Activated CD4-positive, alpha-beta T cell treated with anti-CD3 and anti-CD28 coated beads, Interleukin-2, amount 10 ng/mL, durations not matched to agents 7 days and 5 days (primary cell): ENCODE results near the gene ZNF23. TPM values are rescaled to one million over a fixed set of nuclear protein-coding genes. Genes with fewer than 3 reads are reported as not detected.

Experiments
- CTCF ChIA-PET: fragments of 350-600 bp; sonication (Branson Sonifier 250); formaldehyde crosslinking; loops from one replicate; lab custom pipeline; 2021; ENCODE audit warnings: antibody characterized with exemption; lab: Charles Lee
- POLR2A ChIA-PET: fragments of 350-600 bp; sonication (Branson Sonifier 250); formaldehyde crosslinking; loops from one replicate; lab custom pipeline; 2021; ENCODE audit warnings: antibody characterized with exemption; lab: Charles Lee
- DNase-seq: peaks from one replicate; pipeline ENCODE4 v3.0.0-alpha.2; 2020
- H3K27ac Mint-ChIP-seq: one replicate; pipeline ENCODE4 v1.8.0; 2021; ENCODE audit warnings: mild to moderate bottlenecking, moderate library complexity, mixed read lengths
- H3K27me3 Mint-ChIP-seq: one replicate; pipeline ENCODE4 v1.8.0; 2021; ENCODE audit warnings: mixed read lengths
- H3K36me3 Mint-ChIP-seq: one replicate; pipeline ENCODE4 v1.8.0; 2021; ENCODE audit warnings: low read depth, mixed read lengths
- H3K4me1 Mint-ChIP-seq: one replicate; pipeline ENCODE4 v1.8.0; 2021; ENCODE audit warnings: mixed read lengths
- H3K4me3 Mint-ChIP-seq: one replicate; pipeline ENCODE4 v1.8.0; 2021; ENCODE audit warnings: mild to moderate bottlenecking, moderate library complexity, mixed read lengths
- H3K9me3 Mint-ChIP-seq: one replicate; pipeline ENCODE4 v1.8.0; 2021; ENCODE audit warnings: mixed read lengths
- total RNA-seq, 2 experiments: library from RNA; stranded (reverse); gene quantifications; one replicate each; pipeline ENCODE4 v1.2.3, GENCODE V29; 2021

ZNF23 gene
- total RNA-seq, 2 experiments from 2014 or later: 7.0 to 7.1 TPM

DNA sequence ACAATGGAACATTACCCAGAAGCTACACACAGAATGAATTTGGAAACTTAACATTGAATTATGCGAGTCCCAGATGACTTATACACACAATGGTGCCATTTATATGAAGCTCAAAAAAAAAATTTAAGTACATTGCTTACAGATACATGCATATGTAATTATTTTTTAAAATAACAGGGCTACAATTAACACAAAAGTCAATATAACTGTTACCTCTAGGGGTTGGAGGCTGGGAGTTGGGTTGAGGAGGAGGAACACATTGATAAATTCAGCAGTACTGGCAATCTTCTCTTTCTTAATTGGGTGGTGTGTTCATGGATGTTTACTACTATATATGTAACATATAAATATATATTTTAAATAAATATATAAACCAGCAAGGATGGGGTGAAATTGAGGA is 1.1 kb downstream of the ZNF23 start:
- H3K27me3 Mint-ChIP-seq: no peaks in the 10 kb centered on the region
- no peaks in the 10 kb centered on the region for H3K9me3 Mint-ChIP-seq
- ChIA-PET POLR2A (no interaction called here), CTCF (no interaction called here)
- no peak for DNase-seq
- peak overlapping the region; percentile 83 for H3K4me3 Mint-ChIP-seq
- peaks cover 25% of the 10 kb centered on the region for H3K4me1 Mint-ChIP-seq
- H3K36me3 Mint-ChIP-seq: peaks cover 6% of the 10 kb centered on the region
- H3K27ac Mint-ChIP-seq: no peak overlapping the region

DNA sequence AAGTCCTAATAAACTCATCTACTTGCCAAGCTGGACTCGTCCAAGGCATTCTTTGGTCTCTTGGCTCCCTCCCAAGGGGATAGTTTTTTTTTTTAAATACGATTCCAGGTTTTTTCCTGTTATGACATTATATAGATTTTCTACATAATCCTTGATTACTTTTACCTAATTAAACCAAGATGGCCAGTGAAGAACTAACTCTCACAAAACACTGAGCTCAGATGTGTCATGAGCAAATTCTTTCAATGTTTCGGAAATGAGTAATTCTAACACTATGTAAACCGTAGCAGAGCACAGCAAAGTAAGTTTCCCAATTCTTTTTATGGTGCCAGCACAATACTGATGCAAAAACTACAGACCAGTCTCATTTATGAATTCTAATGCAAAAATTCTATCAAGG is 1.8 kb downstream of the ZNF23 start:
- POLR2A ChIA-PET: no interaction called here
- CTCF ChIA-PET: interaction anchor here (0.7 kb wide), 1 partner anchor 36 kb away, joined by 3 read pairs; no protein-coding TSS in a partner anchor
- Mint-ChIP-seq H3K4me1 (peaks cover 25% of the 10 kb centered on the region), H3K4me3 (no peak overlapping the region), H3K27me3 (no peaks in the 10 kb centered on the region), H3K9me3 (no peaks in the 10 kb centered on the region), H3K36me3 (peaks cover 9% of the 10 kb centered on the region), H3K27ac (no peak overlapping the region)
- DNase-seq: no peak

DNA sequence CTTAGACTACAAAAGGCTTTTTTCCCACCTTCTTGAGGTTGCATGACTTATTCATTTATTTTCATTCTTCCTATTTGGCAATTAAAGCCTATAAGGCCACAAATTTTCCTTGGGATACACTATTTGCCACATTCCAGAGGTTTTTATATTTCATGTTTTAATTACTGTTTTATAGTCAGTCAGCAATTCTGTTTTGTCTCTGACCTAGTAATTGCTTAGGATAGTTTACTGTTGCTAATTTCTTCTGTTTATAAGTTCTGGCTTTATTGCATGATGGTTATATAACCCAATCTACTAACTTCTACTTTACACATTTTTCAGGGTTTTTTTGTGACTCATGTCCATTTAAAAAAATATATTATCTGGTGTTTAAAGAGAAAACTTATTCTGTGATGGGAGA is 2.5 kb downstream of the ZNF23 start:
- no peak overlapping the region for H3K27ac Mint-ChIP-seq
- peaks cover 16% of the 10 kb centered on the region for H3K36me3 Mint-ChIP-seq
- POLR2A ChIA-PET: no interaction called here
- CTCF ChIA-PET: interaction anchor here (0.7 kb wide), 1 partner anchor 37 kb away, joined by 3 read pairs; no protein-coding TSS in a partner anchor
- peaks cover 25% of the 10 kb centered on the region for H3K4me1 Mint-ChIP-seq
- no peak for DNase-seq
- peaks cover under 1% of the 10 kb centered on the region for H3K9me3 Mint-ChIP-seq
- no peaks in the 10 kb centered on the region for H3K27me3 Mint-ChIP-seq
- H3K4me3 Mint-ChIP-seq: no peak overlapping the region

DNA sequence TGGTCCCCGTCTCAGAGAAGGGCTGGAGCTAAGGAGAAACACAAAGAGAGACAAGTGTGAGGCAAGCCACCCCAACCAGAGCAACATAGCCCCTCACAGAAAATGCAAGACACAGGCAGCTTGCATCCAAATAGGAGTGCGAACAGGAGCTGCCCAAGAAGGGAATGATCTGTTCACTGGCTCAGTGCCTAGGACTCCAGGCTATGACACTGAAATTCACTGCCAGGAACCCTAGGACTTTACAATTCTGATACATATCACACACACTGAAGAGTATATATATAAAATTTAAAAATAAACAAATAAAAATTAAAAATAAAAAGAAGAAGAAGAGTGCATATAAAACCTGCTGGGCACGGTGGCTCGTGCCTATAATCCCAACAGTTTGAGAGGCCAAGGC is 5.2 kb downstream of the ZNF23 start:
- ChIA-PET CTCF (interaction anchor here (0.5 to 1.6 kb wide), 3 partner anchors 11 to 108 kb away, joined by 3 to 4 read pairs (median 3); partner anchors contain the start of gene ZNF19), POLR2A (no interaction called here)
- DNase-seq: no peak
- Mint-ChIP-seq H3K27ac (no peak overlapping the region), H3K4me1 (peaks cover 14% of the 10 kb centered on the region), H3K36me3 (peaks cover 43% of the 10 kb centered on the region), H3K9me3 (peaks cover 14% of the 10 kb centered on the region), H3K27me3 (no peaks in the 10 kb centered on the region), H3K4me3 (no peak overlapping the region)

DNA sequence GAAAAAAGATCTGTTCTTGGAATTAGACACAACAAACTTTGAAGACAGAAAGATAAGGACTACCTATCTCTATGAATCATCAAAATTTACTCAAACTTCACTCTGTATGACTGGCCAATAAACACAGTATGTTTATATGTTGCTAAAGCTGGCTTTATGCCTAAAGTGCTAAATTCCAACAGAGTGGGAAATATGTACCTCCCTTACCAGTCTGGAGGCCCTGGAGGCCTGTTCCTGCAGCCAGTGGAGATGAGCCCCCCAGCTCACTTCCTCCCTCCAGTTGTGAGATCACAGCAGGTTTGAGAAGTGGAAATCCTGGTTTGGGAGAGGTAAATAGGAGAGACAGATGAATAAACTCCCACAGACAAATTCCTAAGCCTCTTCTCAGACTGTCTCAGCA is 9.0 kb downstream of the ZNF23 start:
- Mint-ChIP-seq H3K27ac (no peak overlapping the region), H3K4me1 (no peaks in the 10 kb centered on the region), H3K4me3 (no peak overlapping the region), H3K27me3 (no peaks in the 10 kb centered on the region), H3K9me3 (peaks cover 41% of the 10 kb centered on the region), H3K36me3 (peaks cover 79% of the 10 kb centered on the region)
- ChIA-PET POLR2A (no interaction called here), CTCF (no interaction called here)
- no peak for DNase-seq

DNA sequence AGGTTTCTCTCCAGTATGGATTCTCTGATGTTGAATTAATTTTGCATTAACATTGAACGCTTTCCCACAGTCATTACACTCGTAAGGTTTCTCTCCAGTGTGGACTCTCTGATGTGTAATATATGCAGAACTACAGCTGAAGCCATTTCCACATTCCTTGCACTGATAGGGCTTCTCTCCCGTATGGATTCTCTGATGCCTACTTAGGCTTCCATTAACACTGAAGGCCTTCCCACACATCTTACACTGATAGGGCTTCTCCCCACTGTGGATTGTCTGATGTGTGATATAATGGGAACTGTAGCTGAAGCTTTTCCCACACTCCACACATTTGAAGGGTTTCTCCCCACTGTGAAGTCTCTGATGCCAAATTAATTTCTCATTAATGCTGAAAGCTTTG is 13.0 kb downstream of the ZNF23 start:
- Mint-ChIP-seq H3K27me3 (no peaks in the 10 kb centered on the region), H3K9me3 (peaks cover 58% of the 10 kb centered on the region), H3K36me3 (peaks cover 63% of the 10 kb centered on the region), H3K4me3 (no peak overlapping the region), H3K4me1 (no peaks in the 10 kb centered on the region), H3K27ac (no peak overlapping the region)
- ChIA-PET POLR2A (no interaction called here), CTCF (interaction anchor here (0.6 kb wide), 1 partner anchor 11 kb away, joined by 3 read pairs; no protein-coding TSS in a partner anchor)
- no peak for DNase-seq

DNA sequence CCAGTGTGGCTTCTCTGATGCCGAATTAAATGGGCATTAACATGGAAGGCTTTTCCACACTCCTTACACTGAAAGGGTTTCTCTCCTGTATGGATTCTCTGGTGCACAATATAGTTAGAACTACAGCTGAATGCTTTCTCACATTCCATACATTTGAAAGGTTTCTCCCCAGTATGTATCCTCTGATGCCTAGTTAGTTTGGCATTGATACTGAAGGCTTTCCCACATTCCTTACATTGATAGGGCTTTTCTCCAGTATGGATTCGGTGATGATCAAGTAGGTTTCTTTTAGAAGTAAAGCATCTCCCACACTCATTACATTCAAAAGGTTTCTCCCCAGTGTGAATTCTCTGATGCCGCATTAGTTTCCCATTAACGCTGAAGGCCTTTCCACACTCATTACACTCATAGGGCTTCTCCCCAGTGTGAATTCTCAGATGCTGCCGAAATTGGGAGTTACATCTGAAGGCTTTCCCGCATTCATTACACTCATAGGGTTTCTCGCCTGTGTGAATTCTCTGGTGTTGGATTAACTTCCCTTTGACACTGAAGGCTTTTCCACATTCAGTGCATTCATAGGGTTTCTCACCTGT is 13.7 kb downstream of the ZNF23 start:
- ChIA-PET CTCF (interaction anchor here (0.6 kb wide), 1 partner anchor 10 kb away, joined by 3 read pairs; no protein-coding TSS in a partner anchor), POLR2A (no interaction called here)
- Mint-ChIP-seq H3K36me3 (peaks cover 56% of the 10 kb centered on the region), H3K9me3 (peaks cover 64% of the 10 kb centered on the region), H3K27ac (no peak overlapping the region), H3K27me3 (no peaks in the 10 kb centered on the region), H3K4me3 (no peak overlapping the region), H3K4me1 (no peaks in the 10 kb centered on the region)
- no peak for DNase-seq

DNA sequence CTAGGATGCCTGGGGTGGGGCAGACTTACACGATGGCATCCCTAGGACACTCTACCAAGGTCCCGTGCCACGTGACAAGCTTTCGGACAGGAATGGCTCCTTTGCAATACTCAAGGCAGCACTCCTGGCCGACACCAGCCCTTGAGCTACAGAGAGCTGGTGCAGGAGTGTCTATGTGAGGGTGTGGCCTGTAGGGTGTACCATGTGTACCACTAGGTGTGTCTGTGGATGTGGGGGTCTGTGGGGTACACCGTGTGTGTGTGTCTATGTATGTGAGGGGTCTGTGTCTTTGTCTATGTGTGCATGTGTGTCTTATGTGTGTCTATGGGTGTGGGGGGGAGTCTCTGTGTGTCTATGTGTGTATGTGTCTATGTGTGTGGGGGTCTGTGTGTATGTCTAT is 18.3 kb downstream of the ZNF23 start:
- Mint-ChIP-seq H3K4me3 (no peak overlapping the region), H3K27me3 (no peaks in the 10 kb centered on the region), H3K27ac (no peak overlapping the region), H3K4me1 (no peaks in the 10 kb centered on the region), H3K36me3 (peaks cover 10% of the 10 kb centered on the region), H3K9me3 (peaks cover 34% of the 10 kb centered on the region)
- no peak for DNase-seq
- POLR2A ChIA-PET: no interaction called here
- CTCF ChIA-PET: interaction anchor here (0.6 kb wide), 1 partner anchor 15 kb away, joined by 3 read pairs; no protein-coding TSS in a partner anchor

DNA sequence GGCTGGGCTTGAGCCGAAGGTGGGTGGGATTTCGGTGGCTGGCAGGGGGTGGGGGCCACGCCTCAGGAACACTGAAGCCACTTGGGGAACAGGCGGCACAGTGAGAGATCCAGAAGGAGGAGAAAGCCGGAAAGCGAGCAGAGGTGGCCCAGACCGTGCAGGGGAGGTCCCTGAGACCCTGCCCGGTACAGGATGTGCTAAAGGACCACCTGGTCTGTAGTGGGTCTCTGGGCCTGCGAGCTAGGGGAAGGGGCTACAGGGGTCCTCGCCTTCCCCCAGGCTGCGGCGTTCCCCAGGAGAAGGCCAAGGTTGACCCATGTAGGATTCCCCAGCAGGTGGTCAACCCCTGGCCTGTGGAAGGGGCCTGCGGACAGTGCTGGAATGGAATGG is 20.0 kb downstream of the ZNF23 start, which contains the start of gene TLE7:
Gene TLE7 (minus strand): TSS at position 4 of the 390 bp plus-strand sequence. CDS start 8,730 bp downstream, outside the sequence.
- ChIA-PET POLR2A (interaction anchor here (0.5 kb wide), 1 partner anchor 9 kb away, joined by 3 read pairs; no protein-coding TSS in a partner anchor), CTCF (no interaction called here)
- no peak for DNase-seq
- H3K4me1 Mint-ChIP-seq: no peaks in the 10 kb centered on the region
- H3K27me3 Mint-ChIP-seq: peaks cover 2% of the 10 kb centered on the region
- peaks cover 21% of the 10 kb centered on the region for H3K9me3 Mint-ChIP-seq
- no peak within 1 kb of the TSS for H3K4me3 Mint-ChIP-seq
- no peak within 1 kb of the TSS for H3K27ac Mint-ChIP-seq
- no peaks in the 10 kb centered on the region for H3K36me3 Mint-ChIP-seq

DNA sequence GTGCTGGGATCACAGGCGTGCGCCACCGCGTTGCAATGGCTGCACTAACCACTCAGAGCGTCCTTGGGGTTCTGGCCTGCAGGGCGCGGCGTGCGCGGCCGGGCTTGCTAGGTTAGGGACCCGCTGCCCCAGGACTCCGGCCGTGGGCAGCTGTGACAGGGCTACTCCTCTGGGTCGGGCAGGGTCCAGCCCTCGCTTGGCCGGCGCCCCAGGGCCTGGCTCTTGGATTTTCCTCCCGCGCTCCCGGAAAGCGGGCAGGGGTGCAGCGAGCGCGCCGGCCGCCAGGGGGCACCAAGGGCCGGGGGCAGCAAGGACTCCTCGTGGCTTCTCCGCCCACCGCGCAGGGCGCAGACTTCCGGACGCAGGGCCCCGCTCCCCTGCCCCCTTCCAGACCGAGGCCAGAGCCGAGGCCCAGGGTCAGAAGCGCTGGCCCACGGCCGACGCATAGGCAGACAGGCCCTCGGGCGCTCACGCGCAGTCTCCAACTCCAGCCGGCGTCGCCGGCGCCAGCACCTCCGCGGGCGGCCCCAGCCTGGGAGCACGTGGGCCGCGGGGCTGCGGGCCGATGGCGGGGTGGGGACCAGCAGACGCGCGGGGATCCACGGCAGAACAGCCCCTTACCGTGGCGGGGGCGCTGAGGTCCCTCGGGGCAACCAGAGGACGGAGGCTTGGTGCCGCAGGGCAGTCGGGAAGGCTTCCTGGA is 20.5 kb downstream of the ZNF23 start:
- peak; percentile 18 for DNase-seq
- H3K9me3 Mint-ChIP-seq: peaks cover 21% of the 10 kb centered on the region
- no peaks in the 10 kb centered on the region for H3K36me3 Mint-ChIP-seq
- H3K4me1 Mint-ChIP-seq: no peaks in the 10 kb centered on the region
- CTCF ChIA-PET: no interaction called here
- H3K4me3 Mint-ChIP-seq: no peak overlapping the region
- no peak overlapping the region for H3K27ac Mint-ChIP-seq
- peaks cover 2% of the 10 kb centered on the region for H3K27me3 Mint-ChIP-seq
- POLR2A ChIA-PET: interaction anchor here (0.5 kb wide), 1 partner anchor 9 kb away, joined by 3 read pairs; no protein-coding TSS in a partner anchor

DNA sequence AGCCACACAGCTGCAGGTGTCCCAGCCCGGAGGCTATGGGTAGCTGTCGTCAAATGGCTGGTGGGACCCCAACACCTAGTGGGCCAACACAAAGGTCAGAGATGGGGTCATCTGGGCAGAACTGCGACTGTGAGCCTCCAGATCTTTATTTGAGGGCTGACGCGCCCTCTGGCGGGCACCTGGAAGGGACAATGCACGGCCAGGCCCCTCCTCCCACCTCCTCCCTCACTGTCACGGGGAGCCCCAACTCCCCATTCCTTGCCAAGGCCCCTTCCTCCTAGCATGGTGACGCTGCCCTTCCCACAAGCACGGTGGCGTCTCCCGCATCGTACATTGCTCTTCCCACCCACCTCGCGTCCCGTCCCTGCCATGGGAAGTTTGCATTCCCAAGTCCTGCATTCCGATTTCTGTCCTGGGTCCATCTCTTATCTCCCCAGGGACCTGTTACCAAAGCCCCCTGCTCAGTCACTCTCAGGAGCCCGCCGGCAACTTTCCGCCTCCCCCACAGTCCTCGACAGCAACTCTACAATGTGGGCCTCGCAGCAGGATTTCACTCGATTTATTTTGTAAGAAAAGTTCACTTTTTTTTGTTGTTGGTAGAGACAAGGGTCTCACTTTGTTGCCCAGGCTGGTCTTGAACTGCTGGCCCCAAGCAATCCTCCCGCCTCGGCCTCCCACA is 21.2 kb downstream of the ZNF23 start:
- no peak for DNase-seq
- H3K4me1 Mint-ChIP-seq: no peaks in the 10 kb centered on the region
- POLR2A ChIA-PET: no interaction called here
- H3K27me3 Mint-ChIP-seq: peaks cover 2% of the 10 kb centered on the region
- CTCF ChIA-PET: interaction anchor here (0.5 kb wide), 1 partner anchor 11 kb away, joined by 4 read pairs; no protein-coding TSS in a partner anchor
- peaks cover 17% of the 10 kb centered on the region for H3K9me3 Mint-ChIP-seq
- H3K4me3 Mint-ChIP-seq: no peak overlapping the region
- no peaks in the 10 kb centered on the region for H3K36me3 Mint-ChIP-seq
- H3K27ac Mint-ChIP-seq: no peak overlapping the region

DNA sequence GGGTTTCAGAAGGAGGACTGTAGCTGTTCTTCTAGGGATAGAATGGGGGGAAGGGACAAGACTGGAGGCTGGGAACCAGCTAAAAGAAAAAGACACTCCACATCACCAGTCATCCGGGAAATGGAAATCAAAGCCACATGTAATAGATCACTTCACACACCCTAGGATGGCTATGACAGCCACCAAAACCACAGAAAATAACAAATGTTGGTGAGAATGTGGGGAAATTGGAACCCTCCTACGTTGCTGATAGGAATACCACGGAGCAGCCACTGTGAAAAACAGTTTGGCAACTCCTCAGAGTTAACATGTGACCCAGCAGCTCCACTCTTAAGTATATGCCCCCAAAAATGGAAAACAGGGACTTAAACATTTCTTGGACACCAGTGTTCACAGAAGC is 22.5 kb downstream of the ZNF23 start:
- H3K36me3 Mint-ChIP-seq: no peaks in the 10 kb centered on the region
- no peaks in the 10 kb centered on the region for H3K4me1 Mint-ChIP-seq
- H3K27ac Mint-ChIP-seq: no peak overlapping the region
- ChIA-PET CTCF (no interaction called here), POLR2A (no interaction called here)
- no peak overlapping the region for H3K4me3 Mint-ChIP-seq
- peaks cover 2% of the 10 kb centered on the region for H3K27me3 Mint-ChIP-seq
- no peak for DNase-seq
- peaks cover 8% of the 10 kb centered on the region for H3K9me3 Mint-ChIP-seq
